Smooth muscle cell (in vitro differentiated cells): ENCODE measurements around the gene CACNA1D. TPM values are rescaled to one million over a fixed set of nuclear protein-coding genes. Genes with fewer than 3 reads are reported as not detected.

Experiments
- DNase-seq: peaks from one replicate; lab custom pipeline; 2025; ENCODE audit not compliant: unreplicated experiment; lab: John Stamatoyannopoulos, UW
- H2AFZ ChIP-seq: fragments of 200-600 bp; sonication (generic); 2 replicates; pipeline ENCODE4 v1.6.0; 2016; ENCODE audit warnings: antibody characterized with exemption, low read depth, mild to moderate bottlenecking
- H3F3A ChIP-seq: fragments of 200-600 bp; sonication (generic); 2 replicates; pipeline ENCODE4 v1.6.0; 2017; ENCODE audit warnings: antibody characterized with exemption, low read depth
- H3K27ac ChIP-seq: fragments of 200-600 bp; sonication (generic); 2 replicates; pipeline ENCODE4 v1.5.1; 2016; ENCODE audit warnings: low read depth, mild to moderate bottlenecking
- H3K27me3 ChIP-seq: fragments of 200-600 bp; sonication (generic); 2 replicates; pipeline ENCODE4 v1.6.1; 2016; ENCODE audit warnings: low read depth, mild to moderate bottlenecking
- H3K36me3 ChIP-seq: fragments of 200-600 bp; sonication (generic); 2 replicates; pipeline ENCODE4 v1.5.1; 2016; ENCODE audit warnings: low read depth
- H3K4me1 ChIP-seq: fragments of 200-600 bp; sonication (generic); 2 replicates; pipeline ENCODE4 v1.5.1; 2016; ENCODE audit warnings: low read depth
- H3K4me2 ChIP-seq: fragments of 200-600 bp; sonication (generic); 2 replicates; pipeline ENCODE4 v1.6.0; 2016; ENCODE audit warnings: mild to moderate bottlenecking
- H3K4me3 ChIP-seq: fragments of 200-600 bp; sonication (generic); 2 replicates; pipeline ENCODE4 v1.5.1; 2016; ENCODE audit warnings: mild to moderate bottlenecking
- H3K79me2 ChIP-seq: fragments of 200-600 bp; sonication (generic); 2 replicates; pipeline ENCODE4 v1.6.0; 2016; ENCODE audit warnings: low read depth, mild to moderate bottlenecking
- H3K9ac ChIP-seq: fragments of 200-600 bp; sonication (generic); 2 replicates; pipeline ENCODE4 v1.6.0; 2016; ENCODE audit warnings: low read depth
- H3K9me3 ChIP-seq: fragments of 200-600 bp; sonication (generic); replicated peaks from 2 replicates; pipeline ENCODE4 v1.5.1; 2016; ENCODE audit warnings: low read depth
- H4K20me1 ChIP-seq: fragments of 200-600 bp; sonication (generic); 2 replicates; pipeline ENCODE4 v1.6.0; 2016; ENCODE audit warnings: low read depth
- WGBS: methylation state at CpG from one replicate; pipeline ENCODE4 v1.1.7; 2016; ENCODE audit warnings: low lambda C conversion rate; 5-methylcytosine and 5-hydroxymethylcytosine counted together
- polyA plus RNA-seq: library from polyadenylated mRNA; unstranded; fragments of >200 nt; fragmentation: Nextera tagmentation; extraction: Ambion mirVana; gene quantifications from 2 replicates; pipeline ENCODE4 v1.2.1, GENCODE V29; 2016
- total RNA-seq: library from RNA; depleted of rRNA; stranded (reverse); fragments of >200 nt; gene quantifications from 2 replicates; pipeline ENCODE4 v1.2.3, GENCODE V29; 2014
- TF ChIP-seq, protein P1 (sequence below): fragments of 200-600 bp; sonication (generic); IDR thresholded peaks from 2 replicates; pipeline ENCODE4 v1.5.1; 2017; ENCODE audit warnings: borderline replicate concordance, mild to moderate bottlenecking, antibody characterized with exemption; ENCODE audit not compliant: insufficient read depth, poor library complexity, severe bottlenecking

CACNA1D gene
- total and polyA plus RNA-seq, 2 experiments from 2014 or later, result 0.63 to 1.4 TPM

DNA sequence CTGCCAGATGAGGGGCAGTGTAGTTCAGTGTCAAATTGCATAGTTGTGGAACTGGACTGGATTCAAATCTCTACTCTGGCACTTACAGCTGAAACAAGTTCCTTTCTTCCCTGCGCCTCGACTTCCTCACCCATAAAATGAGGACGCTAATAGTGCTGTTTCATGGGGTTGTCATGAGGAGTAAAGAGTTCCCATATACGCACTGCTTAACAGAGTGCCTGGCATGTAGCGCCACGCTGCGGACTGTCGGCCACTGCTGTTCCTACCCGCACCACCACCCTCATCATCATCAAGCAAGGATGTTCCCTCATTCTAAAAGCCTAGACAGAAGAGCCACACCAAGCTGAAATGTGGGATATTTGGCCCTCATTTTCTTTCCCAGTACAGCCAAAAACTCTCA is 259.9 kb downstream of the CACNA1D start:
- Histone ChIP-seq H3K36me3 (no peaks in the 10 kb centered on the region), H4K20me1 (no peaks in the 10 kb centered on the region), H3K4me3 (no peak overlapping the region), H3F3A (no peaks in the 10 kb centered on the region), H3K27me3 (peaks cover 11% of the 10 kb centered on the region), H3K27ac (no peak overlapping the region), H3K4me1 (no peaks in the 10 kb centered on the region), H3K4me2 (no peak overlapping the region), H3K79me2 (no peaks in the 10 kb centered on the region), H3K9ac (no peak overlapping the region), H2AFZ (no peak overlapping the region), H3K9me3 (no peaks in the 10 kb centered on the region)
- TF ChIP-seq, protein P1, sequence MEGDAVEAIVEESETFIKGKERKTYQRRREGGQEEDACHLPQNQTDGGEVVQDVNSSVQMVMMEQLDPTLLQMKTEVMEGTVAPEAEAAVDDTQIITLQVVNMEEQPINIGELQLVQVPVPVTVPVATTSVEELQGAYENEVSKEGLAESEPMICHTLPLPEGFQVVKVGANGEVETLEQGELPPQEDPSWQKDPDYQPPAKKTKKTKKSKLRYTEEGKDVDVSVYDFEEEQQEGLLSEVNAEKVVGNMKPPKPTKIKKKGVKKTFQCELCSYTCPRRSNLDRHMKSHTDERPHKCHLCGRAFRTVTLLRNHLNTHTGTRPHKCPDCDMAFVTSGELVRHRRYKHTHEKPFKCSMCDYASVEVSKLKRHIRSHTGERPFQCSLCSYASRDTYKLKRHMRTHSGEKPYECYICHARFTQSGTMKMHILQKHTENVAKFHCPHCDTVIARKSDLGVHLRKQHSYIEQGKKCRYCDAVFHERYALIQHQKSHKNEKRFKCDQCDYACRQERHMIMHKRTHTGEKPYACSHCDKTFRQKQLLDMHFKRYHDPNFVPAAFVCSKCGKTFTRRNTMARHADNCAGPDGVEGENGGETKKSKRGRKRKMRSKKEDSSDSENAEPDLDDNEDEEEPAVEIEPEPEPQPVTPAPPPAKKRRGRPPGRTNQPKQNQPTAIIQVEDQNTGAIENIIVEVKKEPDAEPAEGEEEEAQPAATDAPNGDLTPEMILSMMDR, result no peak
- DNase-seq, result no peak
- WGBS, result 97% methylated on average over 9 of the region's 9 CpGs

DNA sequence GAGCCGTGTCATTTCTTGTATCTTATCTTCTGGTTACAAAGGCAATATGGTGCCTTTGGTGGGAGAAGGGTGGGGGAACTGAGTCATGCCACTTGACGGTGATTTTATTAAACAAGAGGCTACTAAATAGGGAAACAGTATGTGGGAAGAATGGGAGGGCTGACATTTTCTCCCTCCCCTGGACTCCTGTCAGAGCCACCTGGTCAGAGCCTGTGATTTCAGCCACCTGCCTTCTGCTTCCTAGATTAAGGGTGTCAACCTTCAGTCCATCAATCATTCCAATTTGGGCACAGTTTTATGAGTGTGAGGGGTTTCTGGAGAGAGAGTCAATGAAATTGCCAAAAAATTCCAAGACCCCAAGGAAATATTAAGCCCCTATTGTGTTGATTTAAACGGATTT is 264.4 kb downstream of the CACNA1D start:
- Histone ChIP-seq H2AFZ (no peak overlapping the region), H3K9ac (no peak overlapping the region)
- WGBS, result 65% methylated on average over 3 of the region's 3 CpGs

DNA sequence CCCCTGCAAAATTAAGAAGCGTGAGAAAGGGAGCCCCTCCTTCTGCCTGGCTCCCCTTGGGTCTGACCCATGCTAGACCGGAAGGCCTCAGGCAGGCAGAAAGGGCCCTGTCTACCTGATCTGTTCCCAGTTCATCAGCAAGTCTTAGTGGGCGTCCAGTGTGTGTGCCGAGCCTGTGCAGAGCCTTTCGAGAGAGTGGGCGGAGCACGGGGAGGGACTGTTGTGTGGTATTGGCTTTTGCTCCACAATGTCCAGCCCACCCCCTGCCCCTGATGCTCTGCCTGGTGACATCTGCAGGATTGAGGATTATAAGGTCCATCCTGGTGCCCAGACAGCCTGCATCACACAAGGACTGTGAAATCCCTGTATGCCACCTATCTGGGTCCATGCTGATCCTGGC is 268.9 kb downstream of the CACNA1D start:
- Histone ChIP-seq H3K9ac (no peak overlapping the region), H3K79me2 (no peaks in the 10 kb centered on the region), H3F3A (no peaks in the 10 kb centered on the region), H3K4me3 (no peak overlapping the region), H3K9me3 (no peaks in the 10 kb centered on the region), H3K27me3 (peaks cover 40% of the 10 kb centered on the region), H3K27ac (no peak overlapping the region), H3K36me3 (no peaks in the 10 kb centered on the region), H3K4me2 (no peak overlapping the region), H4K20me1 (no peaks in the 10 kb centered on the region), H2AFZ (no peak overlapping the region), H3K4me1 (no peaks in the 10 kb centered on the region)
- DNase-seq, result no peak
- 89% methylated on average over 7 of the region's 7 CpGs for WGBS
- TF ChIP-seq, protein P1, result no peak

More for the DNA sequence above, 264.4 kb downstream of the CACNA1D start:
- H3K4me1 ChIP-seq, result no peaks in the 10 kb centered on the region
- TF ChIP-seq, protein P1, result no peak
- H4K20me1 ChIP-seq, result no peaks in the 10 kb centered on the region
- H3K27me3 ChIP-seq, result peaks cover 30% of the 10 kb centered on the region
- no peaks in the 10 kb centered on the region for H3K9me3 ChIP-seq
- no peak for DNase-seq
- H3K27ac ChIP-seq, result no peak overlapping the region
- H3K4me2 ChIP-seq, result no peak overlapping the region
- no peaks in the 10 kb centered on the region for H3K36me3 ChIP-seq
- H3F3A ChIP-seq, result no peaks in the 10 kb centered on the region
- no peak overlapping the region for H3K4me3 ChIP-seq
- no peaks in the 10 kb centered on the region for H3K79me2 ChIP-seq

DNA sequence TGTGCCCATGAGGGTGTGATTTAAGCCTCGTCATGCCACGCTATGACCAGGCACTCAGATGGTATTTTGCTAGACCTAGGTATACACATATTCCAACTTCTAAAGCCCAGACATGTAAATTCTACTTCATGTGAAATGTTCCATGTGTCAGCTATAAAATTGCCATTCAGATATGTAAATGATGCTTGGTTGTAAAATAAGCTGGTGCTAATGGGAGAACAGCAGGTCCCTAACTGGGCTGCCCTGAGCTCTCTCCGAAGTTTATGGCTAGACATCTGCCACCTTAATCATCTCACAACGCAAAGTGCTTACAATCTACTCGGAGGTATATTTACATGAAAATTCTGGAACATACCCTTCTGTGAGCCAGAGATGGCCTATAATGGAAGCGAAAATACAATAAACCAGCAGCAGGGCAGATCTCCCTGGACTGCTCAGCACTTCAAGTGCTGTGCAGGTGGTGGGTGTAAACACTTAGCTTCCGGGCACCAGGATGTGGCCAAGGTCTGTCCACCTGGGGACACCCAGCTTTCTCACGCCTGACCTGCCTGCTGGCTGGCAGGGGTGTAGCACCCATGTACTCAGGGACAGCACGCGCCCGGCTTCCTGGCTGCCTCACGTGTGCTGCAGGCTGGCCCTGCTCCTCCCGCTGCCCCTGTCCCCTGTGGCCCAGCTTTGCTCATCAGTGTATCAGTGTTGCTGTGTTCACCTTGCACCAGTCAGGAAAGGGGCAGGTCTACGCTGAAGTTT is 269.8 kb downstream of the CACNA1D start:
- Histone ChIP-seq H3K4me1 (no peaks in the 10 kb centered on the region), H3K36me3 (no peaks in the 10 kb centered on the region), H3K9ac (no peak overlapping the region), H3K4me2 (no peak overlapping the region), H3K4me3 (no peak overlapping the region), H4K20me1 (no peaks in the 10 kb centered on the region), H2AFZ (no peak overlapping the region), H3K27ac (no peak overlapping the region), H3K9me3 (no peaks in the 10 kb centered on the region), H3K79me2 (no peaks in the 10 kb centered on the region), H3K27me3 (peaks cover 39% of the 10 kb centered on the region), H3F3A (no peaks in the 10 kb centered on the region)
- TF ChIP-seq, protein P1, result no peak
- no peak for DNase-seq
- WGBS, result 88% methylated on average over 14 of the region's 14 CpGs
